HG03342 (cell line): ENCODE data around the gene TMCO1.
"Not testable (repeated sequence)": the region's sequence is repeated elsewhere in the genome, so short reads cannot be mapped to it uniquely, and the experiment has no call there.

Source experiments
- ATAC-seq: cut with Tn5 transposase; IDR thresholded peaks from one replicate; pipeline ENCODE4 v1.9.1; 2021; ENCODE audit warnings: mild to moderate bottlenecking, moderate library complexity; ENCODE audit not compliant: unreplicated experiment

Gene TMCO1

DNA sequence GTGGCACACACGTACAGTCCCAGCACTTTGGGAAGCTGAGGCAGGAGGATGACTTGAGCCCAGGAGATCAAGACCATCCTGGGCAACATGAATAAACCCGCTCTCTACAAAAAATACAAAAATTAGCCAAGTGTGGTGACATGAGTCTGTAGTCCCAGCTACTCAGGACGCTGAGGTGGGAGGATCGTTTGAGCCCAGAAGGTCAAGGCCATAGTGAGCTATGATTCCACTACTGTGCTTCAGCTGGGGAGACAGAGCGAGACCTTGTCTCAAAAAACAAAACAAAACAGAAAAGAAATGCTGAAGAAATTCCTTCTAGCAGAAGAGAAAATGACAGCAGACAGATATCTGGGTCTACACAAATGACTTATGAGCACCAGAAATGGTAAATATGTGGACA is 80.6 kb downstream of the TMCO1 start:
- ATAC-seq = no peak

DNA sequence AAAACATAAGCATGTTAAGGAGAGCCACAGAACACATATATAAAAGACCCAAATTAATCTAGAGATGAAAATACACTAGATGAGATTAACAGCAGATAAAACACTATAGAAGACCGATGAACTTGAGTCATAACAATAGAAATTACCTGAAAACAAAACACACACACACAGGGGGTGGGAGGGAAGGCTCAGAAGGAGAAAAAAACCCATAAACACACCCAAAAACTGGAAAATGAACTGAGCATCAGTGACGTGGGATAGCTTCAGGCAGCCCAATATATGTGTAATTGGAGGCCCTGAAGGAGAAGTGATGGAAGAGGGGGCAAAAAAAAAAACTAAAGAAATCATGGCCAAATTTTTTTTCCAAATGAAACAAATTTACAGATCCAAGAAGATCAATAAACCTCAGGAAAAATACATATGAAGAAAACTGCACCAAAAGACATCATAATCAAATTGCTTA is 81.7 kb downstream of the TMCO1 start:
- peak; percentile 51 for ATAC-seq

DNA sequence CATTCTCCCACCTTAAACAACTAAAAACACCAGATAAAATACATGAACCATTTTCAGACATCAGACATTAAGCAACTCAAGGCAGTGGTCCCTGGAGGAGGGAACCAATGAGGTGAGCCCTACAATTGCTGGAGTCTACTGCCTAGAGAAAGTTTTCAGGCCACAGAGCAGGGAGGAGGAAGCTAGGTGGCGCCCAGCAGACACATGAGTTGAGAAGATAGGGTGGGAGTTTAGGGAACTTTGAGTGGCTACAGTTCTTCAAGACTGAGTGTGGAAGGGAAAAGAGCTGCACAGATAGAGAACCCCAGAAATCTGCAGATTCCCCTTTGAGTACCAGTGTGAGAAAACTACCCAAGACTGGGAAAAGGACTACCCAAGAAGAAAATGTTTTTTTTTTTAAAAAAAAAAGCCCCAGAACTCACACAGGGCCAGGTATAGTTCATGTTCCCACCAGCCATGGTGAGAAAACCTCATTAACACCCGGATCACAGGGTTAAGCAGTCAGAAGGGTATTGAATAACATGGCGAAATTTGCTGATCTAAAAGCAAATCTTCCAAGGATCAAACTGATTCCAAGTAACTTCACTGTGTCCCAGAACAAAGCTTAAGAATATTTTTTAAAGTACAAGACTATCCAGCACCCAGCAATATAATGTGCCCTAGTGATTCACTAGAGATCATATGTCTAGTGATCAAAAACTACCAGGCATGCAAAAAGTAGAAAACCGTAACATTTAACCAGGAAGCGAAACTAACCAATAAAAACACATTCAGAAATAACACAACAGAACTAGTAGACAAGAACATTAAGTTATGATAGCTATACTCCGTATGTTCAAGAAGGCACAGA is 82.3 kb downstream of the TMCO1 start:
- peak; percentile 69 for ATAC-seq

GRCh38 chr1:165683848-165684485 is 84.7 kb downstream of the TMCO1 start:
- no peak for ATAC-seq

- ATAC-seq = not testable (repeated sequence)
Observed at GRCh38 chr1:165680773-165681172, 87.9 kb downstream of the TMCO1 start.

DNA sequence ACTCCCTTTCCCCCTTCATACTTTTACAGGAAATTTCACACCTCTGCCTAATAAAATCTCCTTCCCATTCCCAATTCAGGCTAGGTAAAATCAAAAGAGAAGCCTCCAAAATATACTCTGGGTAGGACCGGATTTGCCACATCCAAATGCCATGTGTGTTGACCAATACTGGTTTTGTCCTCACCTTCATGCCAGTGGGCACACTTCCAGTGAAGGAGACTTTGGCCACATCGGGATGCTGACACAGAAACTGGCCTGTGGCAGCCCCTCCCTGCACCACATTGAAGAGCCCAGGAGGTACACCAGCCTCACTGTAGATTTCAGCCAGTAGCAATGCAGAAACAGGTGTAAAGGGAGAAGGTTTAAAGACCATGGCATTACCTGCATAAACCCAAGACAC is 88.4 kb downstream of the TMCO1 start:
- no peak for ATAC-seq

GRCh38 chr1:165679282-165680036 is 89.2 kb downstream of the TMCO1 start:
- ATAC-seq = no peak

- no peak for ATAC-seq
Observed at GRCh38 chr1:165678509-165678908, 90.2 kb downstream of the TMCO1 start.
